Measurements from ENCODE around the gene CHMP3.

- TF ChIP-seq YY1 (IDR thresholded peaks at IDR 0.05; ENCODE audit: low read depth) (no peak), TCF12 (IDR thresholded peaks at IDR 0.05; ENCODE audit: low read depth) (no peak)
These were observed 109.0 kb downstream of the CHMP3 start for GRCh38 chr2:86454238-86454637.

All from Ishikawa (cell line).